Stimulated activated CD4-positive, alpha-beta T cell treated with anti-CD3 and anti-CD28 coated beads, Interleukin-2, amount 100 ng/mL, for 24 hours (primary cell): ENCODE data around the gene LPCAT3.
A peak's percentile ranks its signal among the peaks of the same experiment; 100 is the strongest.

Experiments
- DNase-seq, 2 donors: peaks; one replicate each; pipeline ENCODE4 v3.0.0-alpha.2; 2020

The LPCAT3 gene

GRCh38 chr12:6935371-6936193 lies 82.7 kb downstream of the LPCAT3 start:
- no peak for DNase-seq

- no peak for DNase-seq
These were observed 84.2 kb downstream of the LPCAT3 start for GRCh38 chr12:6934110-6934509.

GRCh38 chr12:6932766-6933165 lies 85.5 kb downstream of the LPCAT3 start:
- no peak for DNase-seq

- DNase-seq, result no peak
These were observed 88.5 kb downstream of the LPCAT3 start for GRCh38 chr12:6929466-6930452.

GRCh38 chr12:6928703-6929407 lies 89.4 kb downstream of the LPCAT3 start:
- no peak for DNase-seq

- DNase-seq, result no peak
These were observed 90.1 kb downstream of the LPCAT3 start for GRCh38 chr12:6928022-6928702.

GRCh38 chr12:6927379-6928021 lies 90.8 kb downstream of the LPCAT3 start, which contains the start of gene ATN1:
TSS of gene ATN1 (plus strand) at chr12:6927959. CDS start at chr12:6934002, 6,043 bp downstream.
- DNase-seq, result peak; percentile 57 to 62
